ENCODE data around the gene TTC36. TPM values are rescaled to one million over a fixed set of nuclear protein-coding genes. Genes with fewer than 3 reads are reported as not detected.

TTC36 gene
- total RNA-seq, 1 donor from 2014 or later, result not detected

DNA sequence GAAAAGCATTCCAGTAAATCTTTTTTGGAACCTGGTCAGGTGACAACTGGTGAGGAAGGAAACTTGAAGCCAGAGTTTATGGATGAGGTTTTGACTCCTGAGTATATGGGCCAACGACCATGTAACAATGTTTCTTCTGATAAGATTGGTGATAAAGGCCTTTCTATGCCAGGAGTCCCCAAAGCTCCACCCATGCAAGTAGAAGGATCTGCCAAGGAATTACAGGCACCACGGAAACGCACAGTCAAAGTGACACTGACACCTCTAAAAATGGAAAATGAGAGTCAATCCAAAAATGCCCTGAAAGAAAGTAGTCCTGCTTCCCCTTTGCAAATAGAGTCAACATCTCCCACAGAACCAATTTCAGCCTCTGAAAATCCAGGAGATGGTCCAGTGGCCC lies 24.1 kb upstream of the TTC36 start:
- Histone ChIP-seq H3K4me3 (no peak overlapping the region), H3K27ac (no peak overlapping the region), H3K27me3 (no peaks in the 10 kb centered on the region), H3K79me2 (ENCODE audit: low read depth) (no peaks in the 10 kb centered on the region), H3F3A (ENCODE audit: low read depth) (peaks cover 11% of the 10 kb centered on the region), H3K36me3 (peaks cover 45% of the 10 kb centered on the region), H3K4me1 (no peaks in the 10 kb centered on the region), H4K20me1 (ENCODE audit: low read depth) (peaks cover 34% of the 10 kb centered on the region), H3K9me3 (ENCODE audit: low read depth) (no peaks in the 10 kb centered on the region), H3K9ac (no peak overlapping the region), H3K4me2 (no peak overlapping the region), H2AFZ (replicated peaks) (no peak overlapping the region)
- TF ChIP-seq EZH2 (IDR thresholded peaks at IDR 0.05) (no peak), EZH2phosphoT487 (IDR thresholded peaks at IDR 0.05) (no peak)
- TF ChIP-seq, protein P1, sequence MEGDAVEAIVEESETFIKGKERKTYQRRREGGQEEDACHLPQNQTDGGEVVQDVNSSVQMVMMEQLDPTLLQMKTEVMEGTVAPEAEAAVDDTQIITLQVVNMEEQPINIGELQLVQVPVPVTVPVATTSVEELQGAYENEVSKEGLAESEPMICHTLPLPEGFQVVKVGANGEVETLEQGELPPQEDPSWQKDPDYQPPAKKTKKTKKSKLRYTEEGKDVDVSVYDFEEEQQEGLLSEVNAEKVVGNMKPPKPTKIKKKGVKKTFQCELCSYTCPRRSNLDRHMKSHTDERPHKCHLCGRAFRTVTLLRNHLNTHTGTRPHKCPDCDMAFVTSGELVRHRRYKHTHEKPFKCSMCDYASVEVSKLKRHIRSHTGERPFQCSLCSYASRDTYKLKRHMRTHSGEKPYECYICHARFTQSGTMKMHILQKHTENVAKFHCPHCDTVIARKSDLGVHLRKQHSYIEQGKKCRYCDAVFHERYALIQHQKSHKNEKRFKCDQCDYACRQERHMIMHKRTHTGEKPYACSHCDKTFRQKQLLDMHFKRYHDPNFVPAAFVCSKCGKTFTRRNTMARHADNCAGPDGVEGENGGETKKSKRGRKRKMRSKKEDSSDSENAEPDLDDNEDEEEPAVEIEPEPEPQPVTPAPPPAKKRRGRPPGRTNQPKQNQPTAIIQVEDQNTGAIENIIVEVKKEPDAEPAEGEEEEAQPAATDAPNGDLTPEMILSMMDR (IDR thresholded peaks at IDR 0.05), result no peak
- Mint-ChIP-seq H3K27ac (no peak overlapping the region), H3K27me3 (ENCODE audit: insufficient read depth, low read depth) (no peaks in the 10 kb centered on the region), H3K4me1 (no peaks in the 10 kb centered on the region), H3K9me3 (no peaks in the 10 kb centered on the region), H3K4me3 (no peak overlapping the region), H3K36me3 (peaks cover 57% of the 10 kb centered on the region)
- no peak for DNase-seq (ENCODE audit: low spot score)

- Histone ChIP-seq H3K36me3 (peaks cover 74% of the 10 kb centered on the region), H4K20me1 (ENCODE audit: low read depth) (peaks cover 16% of the 10 kb centered on the region), H3K27me3 (no peaks in the 10 kb centered on the region), H3K27ac (no peak overlapping the region), H3F3A (ENCODE audit: low read depth) (peaks cover 16% of the 10 kb centered on the region), H2AFZ (replicated peaks) (no peak overlapping the region), H3K79me2 (ENCODE audit: low read depth) (no peaks in the 10 kb centered on the region), H3K9me3 (ENCODE audit: low read depth) (no peaks in the 10 kb centered on the region), H3K4me3 (no peak overlapping the region), H3K4me2 (no peak overlapping the region), H3K9ac (no peak overlapping the region), H3K4me1 (no peaks in the 10 kb centered on the region)
- Mint-ChIP-seq H3K4me1 (no peaks in the 10 kb centered on the region), H3K4me3 (no peak overlapping the region), H3K27me3 (ENCODE audit: insufficient read depth, low read depth) (no peaks in the 10 kb centered on the region), H3K27ac (no peak overlapping the region), H3K9me3 (no peaks in the 10 kb centered on the region), H3K36me3 (peaks cover 36% of the 10 kb centered on the region)
- TF ChIP-seq EZH2phosphoT487 (IDR thresholded peaks at IDR 0.05) (no peak), EZH2 (IDR thresholded peaks at IDR 0.05) (no peak)
- TF ChIP-seq, protein P1 (IDR thresholded peaks at IDR 0.05), result no peak
- no peak for DNase-seq (ENCODE audit: low spot score)
Measured at GRCh38 chr11:118511601-118512000, 15.7 kb upstream of the TTC36 start.

DNA sequence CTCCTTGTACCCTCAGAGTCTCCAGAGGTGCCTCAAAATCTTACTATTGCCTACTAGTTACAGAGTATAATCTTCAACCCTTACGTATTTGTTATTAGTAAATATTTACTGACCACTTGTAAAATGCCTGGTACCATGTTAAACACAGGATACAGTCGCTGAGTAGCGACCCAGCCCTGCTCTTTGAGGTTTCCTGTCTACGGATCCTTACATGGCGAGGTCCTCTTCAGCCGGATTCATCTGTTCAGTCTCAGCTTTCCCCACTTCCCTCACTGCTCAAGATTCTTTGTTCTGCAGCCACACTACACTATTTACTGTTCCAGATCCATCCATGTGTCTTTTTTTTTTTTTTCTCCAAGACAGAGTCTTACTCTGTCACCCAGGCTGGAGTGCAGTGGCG lies 13.2 kb upstream of the TTC36 start:
- H3K4me1 Mint-ChIP-seq, result no peaks in the 10 kb centered on the region
- Histone ChIP-seq H3K79me2 (ENCODE audit: low read depth) (no peaks in the 10 kb centered on the region), H3K4me1 (no peaks in the 10 kb centered on the region), H3K36me3 (peaks cover 60% of the 10 kb centered on the region), H3K27ac (no peak overlapping the region), H3K4me3 (no peak overlapping the region), H3K9ac (no peak overlapping the region), H4K20me1 (ENCODE audit: low read depth) (peaks cover 8% of the 10 kb centered on the region), H3F3A (ENCODE audit: low read depth) (peaks cover 19% of the 10 kb centered on the region), H3K4me2 (no peak overlapping the region), H2AFZ (replicated peaks) (no peak overlapping the region), H3K9me3 (ENCODE audit: low read depth) (no peaks in the 10 kb centered on the region), H3K27me3 (no peaks in the 10 kb centered on the region)
- H3K27ac Mint-ChIP-seq, result no peak overlapping the region
- no peaks in the 10 kb centered on the region for H3K27me3 Mint-ChIP-seq (ENCODE audit: insufficient read depth, low read depth)
- H3K9me3 Mint-ChIP-seq, result no peaks in the 10 kb centered on the region
- TF ChIP-seq EZH2 (IDR thresholded peaks at IDR 0.05) (no peak), EZH2phosphoT487 (IDR thresholded peaks at IDR 0.05) (no peak)
- TF ChIP-seq, protein P1 (IDR thresholded peaks at IDR 0.05), result no peak
- DNase-seq (ENCODE audit: low spot score), result no peak
- peaks cover 37% of the 10 kb centered on the region for H3K36me3 Mint-ChIP-seq
- H3K4me3 Mint-ChIP-seq, result no peak overlapping the region
